GM13977 (cell line): ENCODE measurements around the gene UBXN7.

ENCODE experiments used
- DNase-seq: peaks from one replicate; pipeline ENCODE4 v3.0.0; 2012; ENCODE audit warnings: low spot score
- CTCF ChIP-seq: IDR thresholded peaks from 2 replicates; pipeline ENCODE4 v1.5.1; 2012; ENCODE audit warnings: mild to moderate bottlenecking, control low read depth; ENCODE audit not compliant: insufficient read depth; ENCODE audit errors: extremely low read depth, missing control alignments
- in situ Hi-C: fragments of 300-500 bp; cut with MboI; formaldehyde crosslinking; loops from one replicate; pipeline ENCODE4 v1.12.0; 2022; ENCODE audit warnings: low sequenced_read_pairs, low pct_unique_long_range_greater_than_20kb, mixed read lengths, inconsistent platforms; ENCODE audit not compliant: unreplicated experiment

Gene UBXN7

GRCh38 chr3:196298521-196298920, 133.7 kb downstream of the UBXN7 start:
- in situ Hi-C loops: no loop called here
- no peak for DNase-seq
- TF ChIP-seq CTCF: no peak
